Parathyroid adenoma (tissue), 2 donors: Measurements from ENCODE around the gene CCDC12.

ENCODE experiments used
- H2AFZ ChIP-seq: fragments of 300-600 bp; sonication (generic); one replicate; pipeline ENCODE4 v1.7.0; 2017; ENCODE audit warnings: antibody characterized with exemption, mild to moderate bottlenecking
- H3K27ac ChIP-seq: fragments of 300-600 bp; sonication (generic); one replicate; pipeline ENCODE4 v1.7.0; 2017
- H3K27me3 ChIP-seq: fragments of 300-600 bp; sonication (generic); one replicate; pipeline ENCODE4 v1.7.0; 2017; ENCODE audit warnings: low read length; ENCODE audit not compliant: control insufficient read depth, insufficient read depth
- H3K36me3 ChIP-seq: fragments of 300-600 bp; sonication (generic); one replicate; pipeline ENCODE4 v1.7.0; 2017; ENCODE audit warnings: low read length; ENCODE audit not compliant: control insufficient read depth, insufficient read depth
- H3K4me1 ChIP-seq: fragments of 300-600 bp; sonication (generic); one replicate; pipeline ENCODE4 v1.7.0; 2017; ENCODE audit warnings: control low read depth
- H3K4me2 ChIP-seq: fragments of 300-600 bp; sonication (generic); one replicate; pipeline ENCODE4 v1.7.0; 2017; ENCODE audit warnings: low read length
- H3K4me3 ChIP-seq: fragments of 300-600 bp; sonication (generic); one replicate; pipeline ENCODE4 v1.7.0; 2017; ENCODE audit warnings: low read depth, low read length
- H3K79me2 ChIP-seq: fragments of 300-600 bp; sonication (generic); one replicate; pipeline ENCODE4 v1.7.0; 2017; ENCODE audit warnings: control low read depth
- H3K9ac ChIP-seq: fragments of 300-600 bp; sonication (generic); one replicate; pipeline ENCODE4 v1.7.0; 2017; ENCODE audit warnings: mild to moderate bottlenecking
- H3K9me3 ChIP-seq: fragments of 300-600 bp; sonication (generic); one replicate; pipeline ENCODE4 v1.7.0; 2017; ENCODE audit warnings: low read length; ENCODE audit not compliant: control insufficient read depth
- TF ChIP-seq, protein P1 (sequence below): fragments of 300-600 bp; sonication (generic); IDR thresholded peaks from one replicate; pipeline ENCODE4 v1.7.0; 2017; ENCODE audit warnings: antibody characterized with exemption, mild to moderate bottlenecking
- donor health status: primary hyperparathyroidism.

The CCDC12 gene

DNA sequence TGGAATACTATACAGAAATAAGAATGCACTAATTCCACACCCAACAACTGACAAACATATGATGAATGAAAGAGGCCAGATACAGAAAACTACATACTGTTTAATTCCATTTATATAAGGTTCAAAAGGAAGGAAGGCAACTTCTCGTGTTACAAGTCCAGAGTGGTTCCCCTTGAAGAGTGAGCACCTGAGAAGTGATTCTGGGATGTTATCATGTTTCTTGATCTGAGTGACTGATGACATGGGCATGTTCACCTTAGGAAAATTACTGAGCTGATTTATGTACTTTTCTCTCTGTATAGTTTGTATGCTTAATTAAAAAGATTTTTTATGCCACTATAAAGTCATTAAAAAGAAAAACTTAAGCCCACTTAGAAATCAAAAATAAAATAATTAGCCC, 13.6 kb downstream of the CCDC12 start:
- Histone ChIP-seq H3K36me3 (no peaks in the 10 kb centered on the region), H3K4me3 (peak overlapping the region; percentile 46), H3K9ac (no peak overlapping the region), H3K4me1 (peaks cover 52% of the 10 kb centered on the region), H2AFZ (no peak overlapping the region), H3K27ac (peak overlapping the region; percentile 73), H3K9me3 (no peaks in the 10 kb centered on the region), H3K4me2 (peak overlapping the region; percentile 61), H3K27me3 (no peaks in the 10 kb centered on the region), H3K79me2 (peaks cover 44% of the 10 kb centered on the region)
- TF ChIP-seq, protein P1, sequence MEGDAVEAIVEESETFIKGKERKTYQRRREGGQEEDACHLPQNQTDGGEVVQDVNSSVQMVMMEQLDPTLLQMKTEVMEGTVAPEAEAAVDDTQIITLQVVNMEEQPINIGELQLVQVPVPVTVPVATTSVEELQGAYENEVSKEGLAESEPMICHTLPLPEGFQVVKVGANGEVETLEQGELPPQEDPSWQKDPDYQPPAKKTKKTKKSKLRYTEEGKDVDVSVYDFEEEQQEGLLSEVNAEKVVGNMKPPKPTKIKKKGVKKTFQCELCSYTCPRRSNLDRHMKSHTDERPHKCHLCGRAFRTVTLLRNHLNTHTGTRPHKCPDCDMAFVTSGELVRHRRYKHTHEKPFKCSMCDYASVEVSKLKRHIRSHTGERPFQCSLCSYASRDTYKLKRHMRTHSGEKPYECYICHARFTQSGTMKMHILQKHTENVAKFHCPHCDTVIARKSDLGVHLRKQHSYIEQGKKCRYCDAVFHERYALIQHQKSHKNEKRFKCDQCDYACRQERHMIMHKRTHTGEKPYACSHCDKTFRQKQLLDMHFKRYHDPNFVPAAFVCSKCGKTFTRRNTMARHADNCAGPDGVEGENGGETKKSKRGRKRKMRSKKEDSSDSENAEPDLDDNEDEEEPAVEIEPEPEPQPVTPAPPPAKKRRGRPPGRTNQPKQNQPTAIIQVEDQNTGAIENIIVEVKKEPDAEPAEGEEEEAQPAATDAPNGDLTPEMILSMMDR = no peak

DNA sequence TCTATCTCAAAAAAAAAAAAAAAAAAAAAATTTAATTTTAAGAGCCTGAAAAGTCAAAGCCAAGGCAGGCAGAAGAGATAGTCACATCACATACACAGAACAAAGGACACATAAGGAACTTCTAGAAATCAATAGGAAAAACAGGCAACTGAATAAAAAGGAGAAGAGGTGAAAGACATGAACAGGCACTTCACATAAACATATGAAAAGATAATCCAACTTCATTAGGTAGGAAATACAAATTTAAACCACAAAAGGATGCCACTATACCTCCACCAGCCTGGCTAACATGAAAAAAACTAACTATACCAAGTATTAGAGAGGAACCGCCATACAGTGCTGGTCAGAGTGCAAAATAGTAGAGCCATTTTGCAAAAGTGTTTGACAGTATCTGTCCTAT, 14.1 kb downstream of the CCDC12 start:
- no peak overlapping the region for H2AFZ ChIP-seq
- peak overlapping the region; percentile 46 for H3K4me3 ChIP-seq
- peaks cover 52% of the 10 kb centered on the region for H3K4me1 ChIP-seq
- peak overlapping the region; percentile 73 for H3K27ac ChIP-seq
- TF ChIP-seq, protein P1 = no peak
- H3K9me3 ChIP-seq = no peaks in the 10 kb centered on the region
- H3K36me3 ChIP-seq = no peaks in the 10 kb centered on the region
- peak overlapping the region; percentile 61 for H3K4me2 ChIP-seq
- no peaks in the 10 kb centered on the region for H3K27me3 ChIP-seq
- peaks cover 45% of the 10 kb centered on the region for H3K79me2 ChIP-seq
- H3K9ac ChIP-seq = no peak overlapping the region

DNA sequence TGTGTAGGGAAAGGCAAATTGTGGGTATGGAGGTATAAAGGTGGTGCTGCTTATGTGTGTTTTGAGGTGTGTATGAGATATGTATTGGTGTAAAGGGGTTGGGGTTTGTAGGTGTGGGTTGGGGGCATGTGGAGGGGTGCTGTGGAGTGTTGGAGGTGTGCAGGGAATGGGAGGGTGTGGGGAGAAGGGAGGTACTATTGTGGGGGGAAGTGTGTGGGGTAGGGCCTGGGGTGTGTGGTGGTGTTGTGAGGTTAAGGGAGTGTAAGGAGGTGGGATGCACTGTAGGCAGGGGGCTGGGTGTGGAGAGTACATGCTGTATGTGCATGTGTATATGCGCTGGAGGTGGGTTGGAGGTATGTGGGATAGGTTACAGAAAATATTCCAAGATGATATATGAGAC, 15.7 kb downstream of the CCDC12 start:
- Histone ChIP-seq H2AFZ (no peak overlapping the region), H3K27me3 (no peaks in the 10 kb centered on the region), H3K4me1 (peaks cover 54% of the 10 kb centered on the region), H3K4me2 (peak overlapping the region; percentile 55), H3K79me2 (peaks cover 49% of the 10 kb centered on the region), H3K4me3 (peak overlapping the region; percentile 34), H3K27ac (peak overlapping the region; percentile 82), H3K9ac (no peak overlapping the region), H3K9me3 (no peaks in the 10 kb centered on the region), H3K36me3 (no peaks in the 10 kb centered on the region)
- TF ChIP-seq, protein P1 = no peak

DNA sequence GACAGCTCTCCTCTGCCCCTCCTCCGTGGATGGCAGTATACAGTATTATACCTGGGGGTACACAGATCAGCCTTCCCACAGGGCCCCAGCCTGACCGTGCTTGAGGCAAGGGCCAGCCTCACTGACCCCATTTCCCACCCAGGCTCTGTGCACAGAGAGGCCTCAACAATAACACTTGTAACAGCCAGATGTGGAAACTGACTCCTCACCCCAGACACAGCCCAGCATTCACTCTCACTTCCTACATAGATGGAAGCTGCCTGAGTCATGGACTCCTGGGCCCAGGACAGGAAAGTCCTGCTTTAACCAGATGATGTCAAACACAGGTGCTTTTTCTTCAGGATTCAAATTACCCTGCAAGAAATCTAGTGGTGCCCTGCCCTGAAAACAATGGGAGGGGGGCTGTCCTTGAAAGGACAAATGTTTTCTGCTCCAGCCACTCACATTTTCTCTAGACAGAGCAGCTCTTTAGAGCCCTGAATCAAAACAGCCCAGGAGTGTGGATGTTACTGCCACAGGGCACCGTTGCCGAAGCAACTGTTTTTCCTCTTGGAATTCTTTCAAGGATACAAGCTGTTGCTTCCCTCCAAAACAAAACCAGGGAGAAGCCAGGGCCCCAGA, 16.4 kb downstream of the CCDC12 start:
- Histone ChIP-seq H3K9me3 (no peaks in the 10 kb centered on the region), H3K4me2 (peak overlapping the region; percentile 55), H3K9ac (no peak overlapping the region), H3K27ac (peak overlapping the region; percentile 82), H3K4me3 (peak overlapping the region; percentile 34), H3K27me3 (no peaks in the 10 kb centered on the region), H3K36me3 (no peaks in the 10 kb centered on the region), H2AFZ (no peak overlapping the region), H3K79me2 (peaks cover 49% of the 10 kb centered on the region), H3K4me1 (peaks cover 54% of the 10 kb centered on the region)
- TF ChIP-seq, protein P1 = no peak

DNA sequence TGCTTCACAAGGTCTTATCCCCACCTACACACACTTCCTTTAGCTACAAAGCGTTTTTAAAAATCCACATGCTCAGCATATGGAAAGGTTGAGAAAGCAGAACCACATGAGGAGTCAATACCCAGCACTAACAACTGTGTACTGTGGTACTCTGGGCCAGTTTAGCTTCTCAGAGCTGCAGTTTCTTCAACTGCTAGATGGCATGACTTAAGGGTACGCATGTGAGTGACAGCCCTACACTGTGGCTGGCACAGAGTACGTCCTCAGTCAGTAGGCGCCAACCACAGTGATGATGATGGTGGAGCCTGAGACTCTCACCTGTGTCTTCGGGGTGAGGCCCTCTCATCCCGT, 17.4 kb downstream of the CCDC12 start:
- TF ChIP-seq, protein P1 = no peak
- no peaks in the 10 kb centered on the region for H3K9me3 ChIP-seq
- no peak overlapping the region for H2AFZ ChIP-seq
- no peak overlapping the region for H3K4me3 ChIP-seq
- H3K79me2 ChIP-seq = peaks cover 57% of the 10 kb centered on the region
- H3K36me3 ChIP-seq = no peaks in the 10 kb centered on the region
- no peaks in the 10 kb centered on the region for H3K27me3 ChIP-seq
- peak overlapping the region; percentile 55 for H3K4me2 ChIP-seq
- H3K9ac ChIP-seq = no peak overlapping the region
- H3K27ac ChIP-seq = peak overlapping the region; percentile 82
- peaks cover 61% of the 10 kb centered on the region for H3K4me1 ChIP-seq
